ENCODE data around the gene QDPR. TPM values are rescaled to one million over a fixed set of nuclear protein-coding genes. Genes with fewer than 3 reads are reported as not detected.

QDPR gene
- total and polyA plus RNA-seq, 9 of the 15 experiments (the other 6 are each of a cell fraction or from before 2014, with no cell fraction given): 5.7 to 29.7 (median 17.2) TPM

- peak in 1 of 2 experiments; percentile 56; a peak in 1 of 4 replicates for TF ChIP-seq RCOR1 (IDR thresholded peaks at IDR 0.05; ENCODE audit: borderline replicate concordance in 1 of 2, low read depth in 2 of 2, low read length in 2 of 2)
- TF ChIP-seq DEAF1 (CRISPR knock-in tag; IDR thresholded peaks at IDR 0.05): no peak
- TF ChIP-seq SNIP1 (IDR thresholded peaks at IDR 0.05; ENCODE audit: low read depth): no peak
- TF ChIP-seq BCOR (IDR thresholded peaks at IDR 0.05): no peak
- TF ChIP-seq RBM14 (IDR thresholded peaks at IDR 0.05; ENCODE audit: borderline replicate concordance, insufficient read depth, low read depth, low read length): no peak
- TF ChIP-seq, protein P1, sequence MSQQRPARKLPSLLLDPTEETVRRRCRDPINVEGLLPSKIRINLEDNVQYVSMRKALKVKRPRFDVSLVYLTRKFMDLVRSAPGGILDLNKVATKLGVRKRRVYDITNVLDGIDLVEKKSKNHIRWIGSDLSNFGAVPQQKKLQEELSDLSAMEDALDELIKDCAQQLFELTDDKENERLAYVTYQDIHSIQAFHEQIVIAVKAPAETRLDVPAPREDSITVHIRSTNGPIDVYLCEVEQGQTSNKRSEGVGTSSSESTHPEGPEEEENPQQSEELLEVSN (IDR thresholded peaks at IDR 0.05; ENCODE audit: borderline replicate concordance in 1 of 2, extremely low read depth in 1 of 2, insufficient read depth in 1 of 2, insufficient read length in 1 of 2, low read depth in 1 of 2, low read length in 1 of 2, poor library complexity in 1 of 2, severe bottlenecking in 1 of 2): peak; percentile 60 to 85
- no peak for TF ChIP-seq ZNF395 (CRISPR knock-in tag; IDR thresholded peaks at IDR 0.05)
- TF ChIP-seq TCFL5 (CRISPR knock-in tag; conservative IDR thresholded peaks at IDR 0.05): no peak
- TF ChIP-seq, protein P2, sequence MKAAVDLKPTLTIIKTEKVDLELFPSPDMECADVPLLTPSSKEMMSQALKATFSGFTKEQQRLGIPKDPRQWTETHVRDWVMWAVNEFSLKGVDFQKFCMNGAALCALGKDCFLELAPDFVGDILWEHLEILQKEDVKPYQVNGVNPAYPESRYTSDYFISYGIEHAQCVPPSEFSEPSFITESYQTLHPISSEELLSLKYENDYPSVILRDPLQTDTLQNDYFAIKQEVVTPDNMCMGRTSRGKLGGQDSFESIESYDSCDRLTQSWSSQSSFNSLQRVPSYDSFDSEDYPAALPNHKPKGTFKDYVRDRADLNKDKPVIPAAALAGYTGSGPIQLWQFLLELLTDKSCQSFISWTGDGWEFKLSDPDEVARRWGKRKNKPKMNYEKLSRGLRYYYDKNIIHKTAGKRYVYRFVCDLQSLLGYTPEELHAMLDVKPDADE (conservative IDR thresholded peaks at IDR 0.05; ENCODE audit: control insufficient read depth, low read depth, low read length): 0 out of 2 replicates have a peak, but pooled peaks have one; percentile 29
- TF ChIP-seq ELK1 (CRISPR knock-in tag; IDR thresholded peaks at IDR 0.05): no peak
- no peak for TF ChIP-seq ZNF77 (CRISPR knock-in tag; IDR thresholded peaks at IDR 0.05)
- TF ChIP-seq ZNF121 (CRISPR knock-in tag; conservative IDR thresholded peaks at IDR 0.05): no peak
- no peak for TF ChIP-seq BCL6 (CRISPR knock-in tag; IDR thresholded peaks at IDR 0.05)
- TF ChIP-seq PREB (CRISPR knock-in tag; IDR thresholded peaks at IDR 0.05): no peak
- TF ChIP-seq HOXB6 (CRISPR knock-in tag; IDR thresholded peaks at IDR 0.05; ENCODE audit: borderline replicate concordance): no peak
- no peak for TF ChIP-seq ASH1L (IDR thresholded peaks at IDR 0.05; ENCODE audit: borderline replicate concordance, low read depth, partially characterized antibody)
- TF ChIP-seq NCOA2 (IDR thresholded peaks at IDR 0.05; ENCODE audit: partially characterized antibody in 2 of 2): no peak
Measured at GRCh38 chr4:17511950-17512795, at the start of gene QDPR (continued).

Measured in K562 (cell line).